HG03280 (cell line): ENCODE data around the gene PPFIA4.

ENCODE experiments used
- ATAC-seq: cut with Tn5 transposase; IDR thresholded peaks from one replicate; pipeline ENCODE4 v1.9.1; 2021; ENCODE audit warnings: mild to moderate bottlenecking, moderate library complexity; ENCODE audit not compliant: unreplicated experiment

Gene PPFIA4

GRCh38 chr1:203039609-203040512 is 13.6 kb downstream of the PPFIA4 start:
- ATAC-seq, result no peak

DNA sequence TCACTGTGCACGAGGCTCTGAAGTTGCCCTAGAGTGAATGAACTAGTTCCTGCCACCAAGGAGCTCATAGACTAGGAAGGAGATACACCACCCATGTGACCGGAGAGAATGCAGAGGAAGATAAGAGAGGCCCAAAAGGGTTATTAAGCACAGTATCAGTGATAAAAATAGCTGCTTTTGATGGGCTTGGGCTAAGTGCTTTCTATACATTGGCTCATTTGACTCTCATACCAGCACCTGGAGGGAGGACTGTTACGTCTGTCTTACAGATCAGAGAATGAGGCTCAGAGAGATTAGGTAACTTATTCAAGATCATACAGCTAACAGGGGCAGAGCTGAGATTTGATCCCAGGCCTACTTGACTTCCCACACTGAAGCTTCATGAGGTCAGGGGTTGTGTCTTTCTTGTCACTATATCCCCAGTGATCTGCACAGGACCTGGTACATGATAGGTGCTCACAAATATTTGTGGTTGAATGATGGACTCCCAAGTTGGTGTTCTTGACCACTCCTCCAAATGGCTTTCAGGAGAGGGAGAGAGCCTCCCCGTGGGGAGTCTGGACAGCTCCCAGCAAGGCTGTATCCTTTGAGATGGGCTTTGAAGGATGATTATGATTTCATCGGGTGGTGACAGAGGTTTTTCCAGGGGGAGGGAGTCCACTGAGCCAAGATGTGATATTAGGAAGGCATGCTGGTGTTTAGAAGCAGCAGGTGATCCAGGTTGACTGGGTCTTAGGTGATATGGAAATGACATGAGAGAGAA is 14.4 kb downstream of the PPFIA4 start:
- no peak for ATAC-seq

DNA sequence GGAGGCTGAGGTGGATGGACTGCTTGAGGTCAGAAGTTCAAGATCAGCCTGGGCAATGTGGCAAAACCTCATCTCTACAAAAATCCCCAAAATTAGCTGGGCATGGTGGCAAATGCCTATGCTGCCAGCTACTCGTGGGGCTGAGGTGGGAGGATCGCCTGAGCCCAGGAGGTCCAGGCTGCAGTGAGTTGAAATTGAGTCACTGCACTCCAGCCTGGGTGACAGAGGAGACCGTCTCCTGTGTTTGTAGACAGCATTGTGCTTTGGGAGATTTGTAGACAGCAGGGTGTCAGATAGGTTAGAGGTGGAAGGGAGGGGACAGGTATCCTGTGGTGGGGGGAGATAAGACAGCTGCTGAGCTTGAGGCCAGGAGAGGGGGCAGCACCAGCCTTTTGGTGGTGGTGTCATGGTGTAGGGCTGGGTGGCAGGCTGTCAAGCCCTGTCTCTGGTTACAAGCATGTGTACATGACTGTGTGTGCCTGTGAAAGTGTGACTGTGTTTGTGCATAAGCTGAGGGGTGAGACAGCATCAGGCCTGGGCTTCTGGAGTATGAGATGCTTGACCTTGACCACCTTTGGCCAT is 15.2 kb downstream of the PPFIA4 start:
- ATAC-seq, result no peak

- no peak for ATAC-seq
Measured at GRCh38 chr1:203043830-203044545, 17.7 kb downstream of the PPFIA4 start.

DNA sequence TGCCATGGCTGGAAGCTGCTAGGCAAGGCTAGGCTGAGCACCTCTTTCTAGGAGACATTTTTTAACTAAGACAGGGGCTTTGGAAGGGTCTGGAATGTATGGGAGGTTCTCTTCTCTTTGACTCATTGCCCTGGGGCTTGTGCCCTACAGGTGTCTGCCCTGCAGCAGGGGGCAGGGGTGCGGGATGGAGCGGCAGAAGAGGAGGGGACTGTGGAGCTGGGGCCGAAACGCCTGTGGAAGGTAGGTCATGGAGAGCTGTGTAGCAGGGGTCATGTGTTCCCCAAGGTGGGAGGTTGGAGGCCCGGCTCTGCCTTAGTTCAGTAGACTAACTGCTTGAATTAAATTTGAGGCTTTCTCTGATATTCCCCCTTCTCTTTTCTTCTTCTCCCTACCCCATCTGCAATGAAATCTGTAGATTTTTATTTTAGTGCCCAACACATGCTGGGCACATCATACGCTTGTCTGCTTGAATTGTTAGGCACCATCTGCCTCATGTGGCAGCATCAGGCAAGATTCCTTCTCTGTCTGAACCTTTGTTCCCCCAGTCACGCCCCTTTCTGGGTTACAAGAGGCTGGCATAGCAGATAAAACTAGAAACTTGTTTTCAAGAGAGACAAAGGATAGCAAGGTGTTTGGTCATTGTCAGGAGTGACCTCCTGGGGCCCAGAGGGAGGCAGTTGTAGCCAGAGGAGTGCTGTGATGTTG is 18.4 kb downstream of the PPFIA4 start:
- no peak for ATAC-seq

GRCh38 chr1:203045336-203045735 is 19.0 kb downstream of the PPFIA4 start:
- ATAC-seq, result no peak

GRCh38 chr1:203045821-203046594 is 19.7 kb downstream of the PPFIA4 start:
- no peak for ATAC-seq

DNA sequence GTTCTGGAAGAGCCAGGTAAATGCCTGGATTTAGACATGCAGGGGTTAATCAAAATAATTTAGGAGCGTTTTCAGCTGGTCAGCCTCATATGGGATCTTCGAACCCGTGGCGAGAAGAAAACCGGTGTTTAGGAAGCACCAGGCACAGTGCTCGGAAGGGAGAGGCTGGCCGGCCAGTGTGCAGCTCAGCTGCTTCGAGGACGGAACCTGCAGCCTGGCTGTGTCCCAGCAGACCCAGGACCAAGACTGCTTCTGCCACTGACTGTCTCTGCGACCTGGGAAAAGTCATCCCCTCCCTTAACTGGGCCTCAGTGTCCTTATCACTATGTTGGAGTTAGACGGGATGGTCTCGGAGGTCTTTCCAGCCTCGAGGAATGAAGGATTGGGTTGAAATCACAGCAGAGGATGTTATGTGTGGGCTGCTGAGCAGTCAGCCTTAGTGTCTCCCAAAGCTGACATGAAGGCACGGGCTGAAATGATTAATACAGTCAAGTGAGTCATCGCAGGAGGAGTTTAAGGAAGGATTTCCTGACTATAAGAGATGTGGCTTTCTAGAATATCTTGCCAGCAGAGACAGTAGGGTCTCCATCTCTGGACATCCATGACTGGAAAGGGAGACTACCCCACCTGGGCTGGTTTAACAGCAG is 20.8 kb downstream of the PPFIA4 start:
- no peak for ATAC-seq

- no peak for ATAC-seq
Measured at GRCh38 chr1:203048086-203048485, 21.8 kb downstream of the PPFIA4 start.

DNA sequence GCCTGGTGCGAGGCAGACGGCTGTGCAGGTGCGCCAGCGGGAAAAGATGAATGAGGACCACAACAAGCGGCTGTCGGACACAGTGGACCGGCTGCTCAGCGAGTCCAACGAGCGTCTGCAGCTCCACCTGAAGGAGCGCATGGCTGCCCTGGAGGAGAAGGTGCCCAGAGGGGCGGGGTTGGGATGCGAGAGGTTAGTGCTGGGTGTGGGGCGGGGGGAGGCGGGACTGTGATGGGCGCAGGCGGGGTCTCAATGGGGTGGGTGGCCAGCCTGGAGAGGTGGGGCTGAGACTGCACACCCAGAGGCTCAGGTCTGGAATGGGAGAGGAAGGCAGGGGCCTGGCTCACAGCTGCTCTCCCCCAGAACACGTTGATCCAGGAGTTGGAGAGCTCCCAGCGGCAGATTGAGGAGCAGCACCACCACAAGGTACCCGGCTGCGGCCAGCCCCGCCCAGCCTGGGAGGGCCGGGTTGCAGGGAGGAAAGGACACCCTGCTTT is 22.3 kb downstream of the PPFIA4 start:
- ATAC-seq, result no peak

DNA sequence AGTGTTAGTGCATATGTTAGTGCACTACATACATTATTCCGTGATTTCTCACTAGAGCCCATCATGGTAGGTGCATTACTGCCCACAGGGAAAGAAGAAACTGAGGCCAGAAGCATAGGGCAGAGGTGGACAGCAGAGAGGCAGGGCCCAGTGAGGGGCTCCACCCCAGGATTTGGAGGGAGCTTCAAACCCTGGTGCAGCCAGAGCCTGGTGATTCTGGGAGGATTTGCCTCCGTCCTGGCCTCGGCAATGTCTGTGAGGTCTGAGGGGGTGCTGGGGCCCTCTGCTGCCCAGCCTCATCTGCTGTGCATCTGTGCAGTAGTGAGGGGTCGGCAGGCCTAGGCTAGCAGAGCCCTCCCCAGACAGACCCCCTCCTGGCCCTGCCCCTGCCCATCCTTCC is 22.8 kb downstream of the PPFIA4 start:
- ATAC-seq, result no peak

GRCh38 chr1:203049576-203050180 is 23.4 kb downstream of the PPFIA4 start:
- ATAC-seq, result no peak

DNA sequence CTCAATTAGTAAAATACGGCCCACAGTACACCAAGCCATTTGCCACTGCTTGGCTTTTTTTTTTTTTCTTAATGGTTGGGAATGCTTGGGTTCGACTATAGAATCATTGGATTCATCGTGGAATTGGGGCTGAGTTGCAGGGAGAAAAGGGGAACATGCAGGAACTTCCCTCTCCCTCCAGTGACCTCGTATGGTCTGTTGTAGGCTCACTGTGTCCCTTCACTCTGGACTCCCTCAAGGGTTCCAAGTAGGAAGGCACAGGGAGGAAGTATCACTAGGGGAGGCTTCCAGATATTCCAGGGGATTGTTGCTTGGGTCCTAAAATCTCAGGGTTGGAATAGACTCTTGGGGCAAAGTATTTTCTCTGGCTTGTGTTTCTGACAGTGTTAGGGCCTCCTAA is 24.5 kb downstream of the PPFIA4 start:
- ATAC-seq, result no peak

DNA sequence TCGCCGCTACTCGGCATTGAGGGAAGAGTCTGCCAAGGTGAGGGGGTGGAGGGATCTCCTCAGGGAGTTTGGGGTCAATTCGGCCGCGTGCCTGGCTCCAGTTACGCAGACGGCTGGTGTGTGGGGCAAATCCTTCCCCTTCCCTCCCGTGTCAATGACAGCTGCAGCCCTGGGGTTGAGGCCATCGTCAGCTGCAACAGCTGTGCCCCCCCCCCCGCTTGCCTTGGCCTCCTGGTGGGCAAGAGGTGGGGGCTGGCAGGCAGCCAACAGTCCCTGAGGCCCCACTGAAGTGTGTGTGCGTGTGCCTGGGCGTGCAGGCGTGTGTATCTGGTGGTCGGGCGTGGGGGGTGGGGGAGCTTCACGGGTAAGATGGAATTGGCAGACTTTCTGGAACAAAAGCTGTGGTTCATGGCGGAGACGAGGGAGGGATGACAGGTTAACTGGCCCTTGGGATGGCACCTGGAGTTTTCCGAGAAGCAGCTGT is 25.6 kb downstream of the PPFIA4 start:
- ATAC-seq, result no peak

DNA sequence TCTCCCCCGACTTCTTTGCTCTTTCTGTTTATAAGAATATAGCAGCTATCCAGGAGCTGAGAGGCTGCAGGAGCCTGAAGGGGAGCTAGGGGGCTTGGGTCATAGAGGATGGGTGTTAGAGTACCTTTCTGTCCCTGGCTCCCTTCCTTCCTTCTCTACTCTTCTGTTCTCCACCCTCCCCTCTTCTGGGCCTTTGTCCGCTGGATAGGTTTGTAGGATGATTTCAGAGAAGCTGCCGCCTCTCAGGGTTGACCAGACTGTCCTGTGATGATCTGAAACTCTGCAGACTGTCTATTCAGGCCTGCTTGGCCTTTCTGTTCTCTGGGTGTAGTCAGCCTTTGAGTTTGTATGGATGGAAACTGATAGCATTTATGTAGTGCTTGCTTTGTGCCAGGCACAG is 26.3 kb downstream of the PPFIA4 start:
- no peak for ATAC-seq

- ATAC-seq, result no peak
Measured at GRCh38 chr1:203054184-203054583, 27.9 kb downstream of the PPFIA4 start.

- no peak for ATAC-seq
Measured at GRCh38 chr1:203054642-203055041, 28.4 kb downstream of the PPFIA4 start.

DNA sequence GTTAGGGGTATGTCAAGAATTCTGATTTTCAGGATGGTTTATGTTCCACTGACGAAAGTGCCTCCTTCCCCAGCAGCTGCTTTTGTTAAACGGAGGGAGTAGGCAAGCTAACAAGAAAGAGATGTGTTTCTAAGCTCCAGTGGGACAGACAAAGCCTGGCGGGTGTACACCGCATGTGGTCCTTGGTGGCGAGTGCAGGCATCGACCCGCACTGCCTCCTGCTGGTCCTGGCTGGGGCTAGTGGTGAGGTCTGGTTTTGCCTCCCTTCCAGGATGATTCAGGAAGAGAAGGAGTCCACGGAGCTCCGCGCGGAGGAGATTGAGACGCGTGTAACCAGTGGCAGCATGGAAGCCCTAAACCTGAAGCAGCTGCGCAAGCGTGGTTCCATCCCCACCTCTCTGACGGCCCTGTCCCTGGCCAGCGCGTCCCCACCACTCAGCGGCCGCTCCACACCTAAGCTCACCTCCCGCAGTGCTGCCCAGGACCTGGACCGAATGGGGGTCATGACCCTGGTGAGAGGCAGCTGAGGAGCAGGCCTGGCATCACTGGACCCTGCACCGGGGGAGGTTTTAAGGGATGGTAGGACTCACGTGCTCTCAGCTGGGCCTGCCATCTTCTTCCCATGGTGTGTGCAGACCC is 29.0 kb downstream of the PPFIA4 start:
- ATAC-seq, result no peak
